NB4 (cell line): ENCODE measurements around the gene TYR.
"Not testable (repeated sequence)": the region's sequence is repeated elsewhere in the genome, so short reads cannot be mapped to it uniquely, and the experiment has no call there.

Experiments
- DNase-seq: peaks from one replicate; pipeline ENCODE4 v3.0.0; 2010; ENCODE audit warnings: low read depth
- H3K4me3 ChIP-seq: one replicate; pipeline ENCODE4 v1.5.1; 2011; ENCODE audit warnings: mild to moderate bottlenecking, low read depth, low read length, moderate library complexity
- CTCF ChIP-seq: IDR thresholded peaks from one replicate; pipeline ENCODE4 v1.5.1; 2012; ENCODE audit warnings: low read depth, low read length
- MAX ChIP-seq: IDR thresholded peaks from 2 replicates; pipeline ENCODE4 v1.6.1; 2011; ENCODE audit warnings: low read depth, low read length
- MYC ChIP-seq: IDR thresholded peaks from 2 replicates; pipeline ENCODE4 v1.6.1; 2011; ENCODE audit warnings: low read depth, low read length
- POLR2A ChIP-seq: IDR thresholded peaks from 2 replicates; pipeline ENCODE4 v1.6.1; 2011; ENCODE audit warnings: mild to moderate bottlenecking; ENCODE audit not compliant: insufficient read length; ENCODE audit errors: extremely low read depth

Gene TYR

GRCh38 chr11:89321401-89321800, 143.7 kb downstream of the TYR start:
- TF ChIP-seq MYC, result no peak
- no peak for TF ChIP-seq MAX
- TF ChIP-seq POLR2A, result no peak
- DNase-seq, result no peak
- no peak overlapping the region for H3K4me3 ChIP-seq

- no peak for DNase-seq
- TF ChIP-seq MAX (no peak), MYC (no peak), CTCF (no peak), POLR2A (no peak)
- H3K4me3 ChIP-seq, result no peak overlapping the region
Observed at GRCh38 chr11:89327885-89328284, 150.2 kb downstream of the TYR start.

GRCh38 chr11:89331940-89332339, 154.3 kb downstream of the TYR start:
- not testable (repeated sequence) for DNase-seq, H3K4me3 ChIP-seq

GRCh38 chr11:89333704-89334103, 156.0 kb downstream of the TYR start:
- peak; percentile 16 for DNase-seq

GRCh38 chr11:89337100-89337650, 159.5 kb downstream of the TYR start:
- not testable (repeated sequence) for H3K4me3 ChIP-seq, DNase-seq

More at GRCh38 chr11:89333704-89334103, 156.0 kb downstream of the TYR start:
- not testable (repeated sequence) for H3K4me3 ChIP-seq

GRCh38 chr11:89338073-89338472, 160.4 kb downstream of the TYR start:
- DNase-seq, H3K4me3 ChIP-seq: not testable (repeated sequence)

GRCh38 chr11:89340450-89340849, 162.8 kb downstream of the TYR start:
- DNase-seq, H3K4me3 ChIP-seq: not testable (repeated sequence)

GRCh38 chr11:89342880-89343572, 165.4 kb downstream of the TYR start:
- DNase-seq, H3K4me3 ChIP-seq: not testable (repeated sequence)
